Suppressor macrophage treated with lipopolysaccharide for 1 hour (primary cell): ENCODE data around the gene SLC35E4.
"Not testable (repeated sequence)": the region's sequence is repeated elsewhere in the genome, so short reads cannot be mapped to it uniquely, and the experiment has no call there.

Source experiments
- DNase-seq, 3 donors: peaks; one replicate each; pipeline ENCODE4 v3.0.0-alpha.2; 2020 to 2022

The SLC35E4 gene

DNA sequence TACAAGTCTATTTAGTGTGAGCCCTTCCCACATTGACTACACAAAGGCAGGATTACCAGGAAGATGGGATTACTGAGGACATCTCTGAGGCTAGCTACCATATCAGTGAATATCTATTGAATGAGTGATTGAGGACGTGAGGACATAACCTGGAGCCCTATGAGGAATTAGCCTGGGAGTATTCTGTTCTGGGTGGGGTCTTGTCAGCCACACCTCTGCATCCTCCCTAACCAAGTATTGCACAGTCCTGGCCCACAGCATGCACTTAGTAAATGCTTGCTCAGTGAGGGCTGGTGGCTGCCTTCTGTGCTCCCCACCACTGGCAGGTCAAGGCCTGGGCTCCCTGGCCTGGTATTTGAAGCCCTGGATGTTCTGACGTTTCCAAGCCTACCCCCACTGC is 17.3 kb downstream of the SLC35E4 start:
- DNase-seq: no peak

DNA sequence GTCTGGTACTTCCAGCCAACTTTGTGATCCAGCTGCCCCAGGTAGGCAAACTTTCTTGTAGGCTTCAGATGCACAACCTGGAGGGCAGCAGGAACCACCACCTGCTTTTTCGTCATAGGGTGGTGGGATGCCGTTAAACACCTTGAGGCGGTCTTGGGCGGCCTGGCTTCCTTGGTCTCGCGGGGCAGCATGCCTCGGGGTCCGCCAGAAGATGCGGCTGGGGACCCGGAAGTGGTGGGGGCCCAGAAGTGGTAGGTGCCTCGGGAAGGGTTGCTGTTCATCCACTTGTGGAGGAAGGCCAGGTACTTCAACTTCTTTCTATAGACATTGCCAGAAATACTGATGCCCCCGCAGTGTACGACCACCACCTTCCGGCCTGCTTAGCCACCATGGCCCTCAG is 18.8 kb downstream of the SLC35E4 start:
- no peak for DNase-seq

DNA sequence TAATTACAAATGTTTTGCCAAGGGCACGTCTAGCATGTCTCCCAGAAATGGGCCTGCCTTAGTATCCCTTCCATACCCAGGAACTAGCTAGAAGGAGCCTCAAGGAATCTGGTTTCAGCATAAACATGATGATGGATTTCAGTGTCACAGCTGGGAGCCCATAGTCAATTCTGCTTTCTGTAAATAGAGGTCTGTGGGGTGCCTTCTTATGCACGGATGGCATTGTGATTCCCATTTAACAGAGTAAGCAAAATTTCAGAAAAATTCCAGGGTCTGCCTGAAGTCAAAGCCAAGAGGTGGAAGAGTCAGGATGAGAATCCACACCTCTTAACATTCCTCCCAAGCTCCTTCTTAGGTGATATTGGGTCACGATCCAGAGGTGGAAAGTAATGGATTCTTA is 20.0 kb downstream of the SLC35E4 start:
- no peak for DNase-seq

DNA sequence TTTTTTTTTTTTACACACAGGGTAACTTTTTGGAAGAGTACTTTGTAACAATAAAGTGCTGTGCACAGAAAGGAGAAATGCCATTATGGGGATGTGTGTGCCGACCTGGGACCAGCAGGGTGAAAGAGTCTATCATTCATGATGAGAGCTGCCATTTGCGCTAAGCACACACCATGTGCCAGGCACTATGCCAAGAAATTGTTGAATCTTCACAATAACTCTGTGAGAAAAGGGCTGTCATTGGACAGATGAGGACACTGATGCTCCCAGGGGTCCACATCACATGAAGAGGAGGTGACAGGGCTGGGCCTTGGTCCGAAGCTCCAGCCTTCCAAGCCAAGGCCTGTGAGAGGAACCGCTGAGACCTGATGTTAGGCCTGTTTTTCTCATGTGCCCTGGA is 26.5 kb downstream of the SLC35E4 start:
- DNase-seq: no peak

DNA sequence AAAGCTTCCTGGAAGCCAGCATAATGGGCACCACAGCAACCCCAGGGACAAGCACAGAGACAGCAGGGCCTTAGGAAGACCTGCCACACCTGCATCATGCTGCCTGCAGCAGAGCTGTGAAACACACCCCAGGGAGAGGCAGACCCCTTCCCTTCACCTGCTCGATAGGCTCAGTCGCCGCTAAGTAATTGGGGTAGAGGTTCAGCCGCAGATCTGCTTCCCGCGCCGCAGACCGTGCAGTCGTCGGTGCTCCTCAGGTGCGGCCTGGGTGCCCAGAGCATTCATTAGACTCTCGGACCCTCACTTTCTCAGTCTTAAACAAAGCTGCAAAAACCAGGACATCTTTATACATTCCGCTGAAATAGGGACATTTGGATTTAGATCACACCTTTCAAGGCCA is 29.2 kb downstream of the SLC35E4 start:
- DNase-seq: no peak

DNA sequence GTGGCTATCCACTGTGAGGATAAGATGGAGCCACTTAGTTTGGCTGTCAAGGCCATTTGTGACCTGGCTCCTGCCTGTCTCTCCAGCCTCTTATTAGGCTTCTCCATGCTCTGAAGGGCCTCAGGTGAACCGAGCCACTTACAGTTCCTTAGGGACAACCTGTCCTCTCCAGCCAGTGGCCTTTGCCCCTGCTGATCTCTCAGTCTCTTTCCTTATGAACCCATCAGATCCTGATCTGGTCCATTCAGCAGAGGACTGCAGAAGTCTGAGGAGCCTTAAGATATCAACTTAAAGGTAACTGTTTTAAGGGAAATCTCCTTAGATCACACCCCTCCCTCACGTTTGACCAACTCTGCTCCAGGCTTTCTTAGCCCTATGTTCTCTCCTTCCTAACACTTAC is 29.7 kb downstream of the SLC35E4 start:
- no peak for DNase-seq

DNA sequence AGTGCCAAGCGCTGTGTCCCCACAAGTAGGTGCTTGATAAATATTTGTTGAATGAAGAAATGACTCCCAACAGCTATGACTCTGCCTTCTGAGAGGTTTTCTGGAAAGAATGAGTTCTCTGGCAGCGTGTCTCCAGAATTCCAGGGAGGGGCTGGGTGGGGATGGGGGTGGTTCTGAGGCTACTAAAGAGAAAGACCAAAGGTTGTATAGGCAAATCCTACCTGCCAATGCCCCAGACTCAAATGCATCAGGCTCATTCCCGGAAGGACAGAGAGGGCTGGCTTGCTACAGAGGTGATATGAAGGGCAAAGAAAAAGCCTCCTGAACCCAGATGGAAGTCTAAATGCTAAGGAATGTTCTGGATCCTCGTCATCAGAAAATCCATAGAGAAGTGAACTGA is 30.2 kb downstream of the SLC35E4 start:
- DNase-seq: no peak

DNA sequence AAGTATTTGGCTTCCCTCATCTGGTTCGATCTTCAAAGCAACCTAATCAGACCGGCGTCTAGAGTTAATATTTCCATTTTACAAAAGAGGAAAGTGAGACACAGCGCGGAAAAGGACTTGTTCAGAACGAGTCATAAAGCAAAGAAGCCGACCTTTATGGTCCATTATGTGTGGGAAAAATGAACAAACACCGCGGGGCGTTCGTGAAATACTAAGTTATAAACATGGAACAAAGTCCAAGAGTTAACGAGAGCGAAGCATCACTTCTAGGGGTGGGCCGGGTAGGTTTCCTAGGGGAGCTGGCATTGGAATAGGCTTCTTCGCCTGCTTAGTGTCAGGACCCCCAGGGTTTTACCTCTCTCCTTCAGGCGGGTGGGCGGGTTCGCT is 31.5 kb downstream of the SLC35E4 start:
- DNase-seq: peak; percentile 15 to 25 (median 17)

DNA sequence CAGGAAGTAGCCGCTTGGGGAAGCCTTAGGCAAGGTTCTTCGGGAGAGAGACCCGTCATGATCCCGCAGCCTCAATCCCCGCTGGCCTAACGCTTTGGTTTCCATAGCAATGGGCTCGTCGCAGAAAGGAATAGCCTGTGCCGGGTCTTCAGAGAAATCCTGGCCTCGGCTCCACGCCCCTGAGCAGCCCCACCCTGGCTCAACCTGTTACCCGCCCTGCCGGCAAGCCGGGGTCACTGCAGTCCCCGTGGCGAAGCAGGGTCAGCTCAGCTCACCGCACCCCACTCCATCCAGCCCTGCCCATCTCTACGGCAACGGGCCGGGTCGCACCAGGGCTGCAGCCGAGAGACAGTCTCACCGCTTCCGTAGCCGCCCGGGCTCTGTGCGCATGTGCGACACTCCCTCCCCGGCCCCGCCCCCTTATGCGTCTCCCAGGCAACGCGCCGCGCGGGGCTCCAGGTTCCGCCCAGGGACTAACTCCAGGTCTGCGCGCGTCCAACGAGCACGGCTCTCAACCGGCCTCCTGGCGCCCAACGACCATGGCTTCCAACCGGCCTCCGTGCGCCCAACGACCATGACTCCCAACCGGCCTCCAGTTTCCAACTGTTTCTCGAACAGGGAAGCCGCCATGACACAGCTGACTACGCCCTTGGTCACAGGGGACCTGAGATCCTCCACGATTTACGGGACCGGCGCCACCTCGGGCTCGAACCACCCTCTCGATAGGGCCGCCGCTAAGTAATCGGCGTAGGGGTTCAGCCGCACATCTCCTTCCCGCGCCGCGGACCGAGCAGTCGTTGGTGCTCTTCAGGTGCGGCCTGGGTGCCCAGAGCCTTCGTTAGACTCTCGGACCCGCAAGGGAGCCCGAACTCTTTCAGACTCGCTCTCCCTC is 32.2 kb downstream of the SLC35E4 start, which contains the start of gene DUSP18:
Gene DUSP18, minus strand, starts transcription at position 382 of the 892 bp plus-strand sequence. CDS start 3,872 bp downstream, outside the sequence.
- DNase-seq: peak; percentile 91 to 96 (median 96)

DNA sequence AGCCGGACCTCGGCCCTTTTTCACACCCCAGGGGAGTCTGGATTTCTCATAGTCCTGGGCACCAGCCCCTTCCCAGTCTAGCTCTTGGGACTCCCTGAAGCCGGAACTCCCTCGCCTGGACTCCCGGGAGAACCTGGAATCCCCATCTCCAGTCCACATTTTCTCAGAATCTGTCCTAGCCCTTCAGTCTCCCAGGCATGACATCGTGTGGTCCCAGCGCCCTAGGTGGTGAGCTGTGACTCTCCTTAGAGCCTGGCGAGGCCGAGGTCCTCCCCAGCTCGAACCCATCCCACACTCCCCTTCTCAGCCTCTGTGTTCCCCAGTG is 32.8 kb downstream of the SLC35E4 start:
- no peak for DNase-seq

DNA sequence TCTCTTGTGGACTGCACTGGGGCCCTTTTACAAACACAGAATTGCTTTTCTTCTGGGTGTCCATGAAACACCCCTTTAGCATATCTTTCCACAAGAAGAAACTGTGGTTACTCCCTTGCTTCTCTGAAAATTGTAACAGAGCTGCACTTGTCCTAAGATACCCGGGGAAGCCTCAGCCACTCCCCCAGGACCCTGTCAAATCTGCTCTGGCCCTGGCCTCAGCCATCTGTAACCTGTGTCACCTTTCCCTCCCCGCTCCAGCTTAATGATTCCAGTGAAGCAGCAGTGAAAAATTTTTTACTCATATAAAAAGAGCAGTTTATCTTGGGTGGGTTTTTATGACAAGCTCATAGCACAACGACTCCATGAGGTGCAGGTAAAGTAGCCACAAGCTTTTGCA is 35.5 kb downstream of the SLC35E4 start:
- DNase-seq: no peak

DNA sequence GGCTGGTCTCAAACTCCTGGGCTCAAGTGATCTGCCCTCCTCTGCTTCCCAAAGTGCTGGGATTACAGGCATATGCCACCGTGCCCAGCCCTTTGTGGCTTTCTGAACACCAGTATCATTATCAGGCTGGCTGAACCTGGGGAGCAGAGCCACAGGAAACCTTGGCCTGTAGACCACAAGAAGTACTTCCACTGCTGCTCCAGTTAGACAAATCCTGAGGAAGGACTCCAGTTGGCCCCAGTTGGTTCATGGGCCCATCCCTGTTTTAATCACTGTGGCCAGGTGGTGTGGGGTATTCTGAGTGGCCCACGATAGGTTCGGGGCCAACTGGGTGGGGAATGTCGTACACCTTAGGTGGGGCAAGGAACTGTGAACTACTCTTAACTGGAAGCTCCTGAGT is 37.6 kb downstream of the SLC35E4 start:
- DNase-seq: no peak

DNA sequence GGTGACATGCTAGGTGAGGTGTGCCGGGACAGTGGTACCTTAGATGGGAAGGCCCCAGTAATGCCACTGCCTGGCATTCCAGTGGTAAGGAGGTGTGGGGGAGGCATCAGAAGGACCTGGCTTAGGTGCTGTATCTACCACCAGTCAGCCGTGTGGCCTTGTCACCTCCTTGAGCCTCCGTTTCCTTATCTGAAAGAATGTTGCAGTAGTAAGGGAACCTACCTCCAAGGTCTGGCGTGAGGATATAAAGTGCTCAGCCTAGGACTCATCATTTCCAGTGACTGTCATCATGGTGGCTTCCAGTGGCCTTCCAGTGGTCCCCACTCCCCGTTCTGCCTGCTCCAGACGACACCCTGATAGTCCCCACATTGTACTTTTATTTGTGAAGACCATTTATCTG is 38.9 kb downstream of the SLC35E4 start:
- no peak for DNase-seq

DNA sequence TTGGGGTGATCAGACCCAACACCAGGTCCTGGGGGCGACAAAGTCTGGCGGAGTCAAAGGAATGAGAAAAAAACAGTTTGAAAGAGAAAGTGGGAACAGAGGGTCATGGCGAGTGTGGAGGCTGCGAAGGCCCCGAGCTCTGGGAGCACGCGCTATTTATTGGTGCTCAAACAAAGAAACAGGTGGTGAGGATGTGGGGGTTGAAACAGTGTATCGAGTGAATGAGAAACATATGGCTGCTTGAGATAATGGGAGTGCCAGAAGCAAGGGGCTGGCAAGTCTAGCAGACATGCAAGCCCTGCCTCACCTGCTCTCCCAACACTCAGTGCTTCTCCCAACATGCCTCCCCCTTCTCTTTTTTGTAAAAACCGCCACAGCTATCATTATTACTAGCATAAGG is 39.9 kb downstream of the SLC35E4 start:
- DNase-seq: no peak

DNA sequence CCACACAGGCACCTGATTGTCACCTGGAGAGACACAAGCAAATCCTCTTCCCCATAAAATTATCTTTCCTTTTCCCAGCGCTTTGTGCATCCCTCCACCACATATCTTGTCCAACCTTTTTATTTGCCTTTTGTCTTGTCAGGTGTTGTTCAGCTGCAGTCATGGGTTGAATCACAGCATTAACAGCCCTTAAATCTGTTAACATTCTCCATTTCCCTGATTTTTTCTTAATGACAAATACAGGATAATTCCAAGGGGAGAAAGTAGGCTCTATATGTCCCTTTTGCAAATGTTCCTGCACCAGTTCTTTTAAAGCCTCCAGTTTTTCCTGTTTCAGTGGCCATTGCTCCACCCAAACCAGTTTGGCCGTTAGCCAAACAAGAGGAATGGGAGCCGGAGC is 41.0 kb downstream of the SLC35E4 start:
- not testable (repeated sequence) for DNase-seq

DNA sequence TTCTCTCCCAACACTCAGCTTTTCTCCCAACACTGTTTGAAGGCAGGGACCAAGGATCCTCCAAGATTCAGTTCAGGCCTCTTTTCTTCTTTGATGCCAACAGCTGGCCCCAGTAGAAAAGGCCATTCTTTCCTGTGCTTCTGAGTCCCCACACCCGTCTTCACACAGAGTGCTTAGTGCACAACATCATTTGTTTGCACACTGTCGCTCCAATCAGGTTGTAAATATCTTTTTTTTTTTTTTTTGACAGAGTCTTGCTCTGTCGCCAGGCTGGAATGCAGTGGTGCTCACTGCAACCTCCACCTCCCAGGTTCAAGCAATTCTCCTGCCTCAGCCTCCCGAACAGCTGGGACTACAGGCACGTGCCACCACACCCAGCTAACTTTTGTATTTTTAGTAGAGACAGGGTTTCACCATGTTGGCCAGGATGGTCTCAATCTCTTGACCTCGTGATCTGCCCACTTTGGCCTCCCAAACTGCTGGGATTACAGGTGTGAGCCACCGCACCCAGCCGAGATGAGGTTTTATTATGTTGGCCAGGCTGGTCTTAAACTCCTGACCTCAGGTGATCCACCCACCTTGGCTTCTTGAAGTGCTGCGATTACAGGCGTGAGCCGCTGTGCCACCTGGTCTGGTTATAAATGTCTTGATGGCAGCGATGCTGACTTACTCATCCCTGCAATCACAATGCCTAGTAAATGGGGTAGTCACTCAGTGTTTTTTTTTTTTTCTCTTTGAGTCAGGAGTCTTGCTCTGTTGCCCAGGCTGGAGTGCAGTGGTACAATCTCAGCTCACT is 44.5 kb downstream of the SLC35E4 start:
- DNase-seq: not testable (repeated sequence)

DNA sequence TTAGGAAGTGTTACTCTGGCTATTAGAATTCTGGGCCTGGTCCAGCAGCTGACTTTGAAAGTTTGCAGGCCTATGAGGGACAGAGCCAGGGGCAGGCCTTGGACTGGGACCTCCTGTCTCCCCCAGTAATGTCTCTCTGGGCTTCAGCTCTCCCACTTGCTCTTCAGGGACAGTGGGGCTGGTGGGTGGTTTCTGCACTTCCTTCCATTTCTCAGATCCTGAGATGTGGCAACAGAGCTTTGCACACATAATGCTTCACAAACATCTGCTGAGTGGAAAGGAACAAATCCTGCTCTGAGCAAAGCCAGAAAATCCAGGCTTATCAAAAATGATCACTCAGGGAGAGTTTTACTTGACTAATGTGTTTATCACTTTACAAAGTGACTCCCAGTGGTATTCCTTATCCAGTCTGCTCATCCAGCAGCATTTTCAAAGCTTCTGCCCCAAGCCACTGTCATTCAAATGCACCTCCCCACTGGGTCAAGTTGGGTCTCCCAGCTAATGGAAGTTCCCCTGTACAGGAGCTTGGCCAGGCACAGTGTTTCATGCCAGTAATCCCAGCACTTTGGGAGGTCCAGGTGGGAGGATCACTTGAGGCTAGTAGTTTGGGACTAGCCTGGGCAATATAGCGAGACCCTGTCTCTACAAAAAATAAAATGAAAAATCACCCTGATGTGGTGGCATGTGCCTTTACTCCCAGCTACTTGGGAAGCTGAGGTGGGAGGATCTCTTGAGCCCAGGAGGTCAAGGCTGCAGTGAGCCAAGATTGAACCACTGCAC is 45.6 kb downstream of the SLC35E4 start:
- peak; percentile 50 to 57 (median 51) for DNase-seq

DNA sequence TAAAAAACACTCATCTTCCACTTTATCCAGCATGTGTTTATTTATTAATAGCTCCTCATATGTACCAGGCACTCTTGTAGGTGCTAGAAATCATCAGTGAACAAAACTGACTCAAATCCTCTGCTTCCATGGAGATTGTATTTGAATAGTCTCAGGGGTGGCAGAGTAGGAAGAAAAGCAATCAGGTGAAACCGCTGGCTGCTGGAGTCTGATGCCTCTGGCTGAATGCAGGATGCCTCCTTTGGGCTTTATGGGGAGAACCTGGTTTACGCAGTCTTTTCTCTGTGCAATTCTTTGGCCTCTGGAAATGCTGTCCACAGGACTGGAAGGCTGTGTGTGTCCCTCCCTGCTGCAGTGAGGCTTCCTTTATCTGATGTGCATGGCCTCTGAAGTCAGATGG is 46.2 kb downstream of the SLC35E4 start:
- DNase-seq: no peak

DNA sequence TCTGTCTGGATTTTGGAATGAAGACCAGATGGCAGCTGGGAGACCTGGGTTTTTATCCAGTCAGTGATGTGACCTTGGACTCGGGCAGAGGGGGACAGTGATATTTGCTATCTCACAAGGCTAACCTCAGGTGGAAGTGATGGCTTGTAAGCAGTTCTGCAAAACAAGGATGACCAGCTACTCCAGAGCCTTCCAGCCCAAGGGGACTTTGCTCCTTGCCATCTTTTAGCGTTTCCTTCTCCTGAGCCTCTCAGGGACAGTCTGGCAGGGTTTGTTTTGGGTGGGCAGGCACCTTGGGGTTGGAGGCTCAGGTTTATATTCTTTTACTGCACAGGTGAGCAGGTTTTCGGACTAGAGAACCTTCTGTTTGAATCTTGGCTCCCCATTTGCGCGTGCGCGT is 49.6 kb downstream of the SLC35E4 start:
- DNase-seq: no peak

DNA sequence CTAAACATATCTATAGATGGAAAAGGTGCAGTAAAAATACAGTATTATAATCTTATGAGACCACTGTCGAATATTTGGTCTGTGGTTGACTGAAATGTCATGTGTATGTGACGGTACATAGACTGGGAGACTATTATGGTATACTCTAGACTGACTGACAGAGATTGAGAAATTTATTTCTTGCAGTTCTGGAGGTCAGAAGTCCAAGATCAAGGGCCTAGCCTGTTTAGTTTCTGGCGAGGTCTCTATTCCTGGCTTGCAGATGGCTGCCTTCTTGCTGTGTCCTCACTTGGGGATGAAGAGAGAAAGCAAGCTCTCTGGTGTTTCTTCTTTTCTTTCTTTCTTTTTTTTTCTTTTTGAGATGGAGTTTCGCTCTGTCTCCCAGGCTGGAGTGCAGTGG is 51.8 kb downstream of the SLC35E4 start:
- no peak for DNase-seq

DNA sequence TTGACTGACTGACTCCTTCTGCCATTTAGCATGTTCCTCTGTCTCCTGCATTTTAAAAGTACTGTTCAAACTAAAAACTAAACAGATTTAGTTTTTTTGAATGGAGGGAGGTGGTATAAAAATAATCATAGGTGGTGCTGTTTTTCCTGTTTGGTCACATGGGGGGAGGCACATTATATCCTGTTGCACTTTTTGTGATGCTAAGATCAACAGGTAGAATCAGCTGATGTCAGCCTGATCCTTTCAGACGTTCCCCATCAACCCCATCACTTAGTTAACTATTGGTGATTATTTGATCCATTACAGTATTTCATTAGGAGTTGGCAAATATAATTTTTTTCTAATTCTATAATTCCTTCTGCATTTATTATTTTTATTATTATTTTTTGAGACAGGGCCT is 54.0 kb downstream of the SLC35E4 start:
- no peak for DNase-seq

DNA sequence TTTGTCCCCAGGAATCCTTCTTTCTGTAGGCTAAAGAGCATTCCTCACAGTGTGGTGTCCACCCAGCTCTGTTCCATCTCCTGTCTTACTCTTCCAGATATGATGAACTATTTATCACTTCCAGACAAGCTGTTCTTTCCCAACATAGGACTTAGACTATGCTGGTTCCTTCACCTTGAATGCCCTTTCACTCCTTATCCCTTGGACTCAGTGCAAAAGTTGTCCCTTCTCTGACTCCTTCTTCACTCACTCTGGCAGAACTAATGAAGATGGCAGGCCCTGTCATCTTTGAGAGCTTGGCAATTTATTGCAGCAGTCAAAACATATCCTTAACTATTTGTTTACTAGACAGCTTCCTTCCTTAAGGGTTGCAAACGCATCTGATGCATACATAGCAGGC is 55.6 kb downstream of the SLC35E4 start:
- DNase-seq: no peak

DNA sequence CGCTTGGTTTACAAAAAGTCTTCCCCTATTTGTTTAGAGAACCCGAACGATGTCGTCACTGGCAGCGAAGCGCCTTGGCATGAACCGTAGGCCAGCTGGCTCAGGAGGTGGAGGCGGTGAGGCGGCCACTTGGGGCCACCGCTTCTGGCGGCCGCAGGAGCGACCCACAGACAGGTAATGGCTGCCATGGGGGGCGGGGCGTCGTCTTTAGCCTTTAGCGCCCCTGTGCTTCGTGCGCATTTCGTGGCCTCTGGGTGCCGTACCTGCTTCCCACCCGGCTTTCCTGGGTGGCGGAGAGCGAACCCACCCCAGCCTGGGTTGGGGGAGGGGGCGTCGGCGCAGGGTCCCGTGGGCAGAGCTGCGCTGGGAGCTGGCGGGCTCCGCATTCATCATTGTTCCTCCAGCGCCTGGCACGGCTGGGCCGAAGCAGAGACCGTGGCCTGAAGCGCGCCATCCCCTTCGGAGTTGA is 58.6 kb downstream of the SLC35E4 start:
- DNase-seq: peak; percentile 54 to 75 (median 69)
